Activated CD4-positive, alpha-beta T cell treated with anti-CD3 and anti-CD28 coated beads for 36 hours (primary cell): ENCODE measurements around the gene SPIN1. TPM values are rescaled to one million over a fixed set of nuclear protein-coding genes. Genes with fewer than 3 reads are reported as not detected.

Experiments
- ATAC-seq: fragments of 200-7000 bp; cut with Tn5 transposase; one replicate; pipeline ENCODE4 v1.10.0; 2021; ENCODE audit warnings: mild to moderate bottlenecking, moderate library complexity
- CTCF ChIA-PET: fragments of 350-600 bp; sonication (Branson Sonifier 250); formaldehyde crosslinking; loops from one replicate; lab custom pipeline; 2021; ENCODE audit warnings: antibody characterized with exemption; lab: Charles Lee
- POLR2A ChIA-PET: fragments of 350-600 bp; sonication (Branson Sonifier 250); formaldehyde crosslinking; loops from one replicate; lab custom pipeline; 2021; ENCODE audit warnings: antibody characterized with exemption, inconsistent platforms; lab: Charles Lee
- DNase-seq: peaks from one replicate; pipeline ENCODE4 v3.0.0-alpha.2; 2020
- H3K27ac Mint-ChIP-seq: one replicate; pipeline ENCODE4 v1.8.0; 2021; ENCODE audit warnings: mixed read lengths
- H3K27me3 Mint-ChIP-seq: one replicate; pipeline ENCODE4 v1.8.0; 2021; ENCODE audit warnings: mixed read lengths
- H3K36me3 Mint-ChIP-seq: one replicate; pipeline ENCODE4 v1.8.0; 2021; ENCODE audit warnings: low read depth, mixed read lengths
- H3K4me1 Mint-ChIP-seq: one replicate; pipeline ENCODE4 v1.8.0; 2021; ENCODE audit warnings: mixed read lengths
- H3K4me3 Mint-ChIP-seq: one replicate; pipeline ENCODE4 v1.8.0; 2021; ENCODE audit warnings: mild to moderate bottlenecking, moderate library complexity, mixed read lengths
- H3K9me3 Mint-ChIP-seq: one replicate; pipeline ENCODE4 v1.8.0; 2021; ENCODE audit warnings: low read depth, mixed read lengths
- intact Hi-C, 2 experiments: fragments of 100-400 bp; cut with DNase I in 1 of 2; cut with micrococcal nuclease in 1 of 2; formaldehyde crosslinking; loops; one replicate each; pipeline versions ENCODE4 v1.14.2 to v1.15.1; 2022 to 2024; cut with DNase I, micrococcal nuclease
- total RNA-seq, 2 experiments: library from RNA; stranded (reverse); gene quantifications; one replicate each; pipeline ENCODE4 v1.2.3, GENCODE V29; 2021

SPIN1 gene
- total RNA-seq, 2 experiments from 2014 or later = 17.9 to 22.1 TPM

- H3K9me3 Mint-ChIP-seq = no peaks in the 10 kb centered on the region
- H3K27me3 Mint-ChIP-seq = no peaks in the 10 kb centered on the region
- H3K4me1 Mint-ChIP-seq = peaks cover 12% of the 10 kb centered on the region
- no peak for ATAC-seq
- no peak for DNase-seq
- intact Hi-C loops = no loop called here
- H3K36me3 Mint-ChIP-seq = peaks cover 28% of the 10 kb centered on the region
- no peak overlapping the region for H3K4me3 Mint-ChIP-seq
- ChIA-PET POLR2A (no interaction called here), CTCF (no interaction called here)
- no peak overlapping the region for H3K27ac Mint-ChIP-seq
Measured at GRCh38 chr9:88464851-88465250, 76.6 kb downstream of the SPIN1 start.

GRCh38 chr9:88468226-88468625, 80.0 kb downstream of the SPIN1 start:
- no peaks in the 10 kb centered on the region for H3K9me3 Mint-ChIP-seq
- intact Hi-C loops = no loop called here
- H3K27ac Mint-ChIP-seq = no peak overlapping the region
- POLR2A ChIA-PET = no interaction called here
- CTCF ChIA-PET = interaction anchor here (0.6 kb wide), 1 partner anchor 129 kb away, joined by 5 read pairs; no protein-coding TSS in a partner anchor
- no peaks in the 10 kb centered on the region for H3K27me3 Mint-ChIP-seq
- no peak overlapping the region for H3K4me3 Mint-ChIP-seq
- no peak for ATAC-seq
- no peaks in the 10 kb centered on the region for H3K4me1 Mint-ChIP-seq
- peaks cover 34% of the 10 kb centered on the region for H3K36me3 Mint-ChIP-seq
- no peak for DNase-seq

- CTCF ChIA-PET = no interaction called here
- H3K4me3 Mint-ChIP-seq = no peak overlapping the region
- DNase-seq (peak; percentile 18), ATAC-seq (peak; percentile 62)
- no peaks in the 10 kb centered on the region for H3K9me3 Mint-ChIP-seq
- intact Hi-C loops = loop anchor here (1.0 to 10.0 kb wide), 15 partner anchors 16 to 1104 kb away; partner anchors contain the start of genes CDK20 (in 1 of the 2) and SPIN1 (in 1 of the 2)
- POLR2A ChIA-PET = interaction anchor here (1.0 kb wide), 1 partner anchor 86 kb away, joined by 3 read pairs; no protein-coding TSS in a partner anchor
- no peaks in the 10 kb centered on the region for H3K27me3 Mint-ChIP-seq
- peaks cover 20% of the 10 kb centered on the region for H3K4me1 Mint-ChIP-seq
- H3K27ac Mint-ChIP-seq = peak overlapping the region; percentile 51
- H3K36me3 Mint-ChIP-seq = peaks cover 19% of the 10 kb centered on the region
Measured at GRCh38 chr9:88476491-88477271, 88.4 kb downstream of the SPIN1 start.

GRCh38 chr9:88477300-88477751, 89.1 kb downstream of the SPIN1 start:
- intact Hi-C loops = loop anchor here (1.0 to 10.0 kb wide), 15 partner anchors 17 to 1105 kb away; partner anchors contain the start of genes CDK20 (in 1 of the 2) and SPIN1 (in 1 of the 2)
- H3K4me3 Mint-ChIP-seq = no peak overlapping the region
- H3K27me3 Mint-ChIP-seq = no peaks in the 10 kb centered on the region
- ATAC-seq (peak; percentile 87), DNase-seq (peak; percentile 9)
- peaks cover 20% of the 10 kb centered on the region for H3K4me1 Mint-ChIP-seq
- ChIA-PET CTCF (no interaction called here), POLR2A (interaction anchor here (1.0 kb wide), 1 partner anchor 86 kb away, joined by 3 read pairs; no protein-coding TSS in a partner anchor)
- peaks cover 19% of the 10 kb centered on the region for H3K36me3 Mint-ChIP-seq
- H3K9me3 Mint-ChIP-seq = no peaks in the 10 kb centered on the region
- H3K27ac Mint-ChIP-seq = peak overlapping the region; percentile 51

GRCh38 chr9:88478246-88478645, 90.0 kb downstream of the SPIN1 start:
- no peak for ATAC-seq
- Mint-ChIP-seq H3K27ac (no peak overlapping the region), H3K36me3 (peaks cover 19% of the 10 kb centered on the region), H3K27me3 (no peaks in the 10 kb centered on the region), H3K4me1 (peaks cover 20% of the 10 kb centered on the region), H3K4me3 (no peak overlapping the region), H3K9me3 (no peaks in the 10 kb centered on the region)
- no peak for DNase-seq
- CTCF ChIA-PET = no interaction called here
- POLR2A ChIA-PET = no interaction called here
- intact Hi-C loops = loop anchor here (5.0 to 10.0 kb wide), 6 partner anchors 176 to 1106 kb away; no protein-coding TSS in a partner anchor

GRCh38 chr9:88481933-88482332, 93.7 kb downstream of the SPIN1 start:
- Mint-ChIP-seq H3K27ac (no peak overlapping the region), H3K36me3 (peaks cover 3% of the 10 kb centered on the region), H3K9me3 (no peaks in the 10 kb centered on the region), H3K4me3 (no peak overlapping the region), H3K27me3 (no peaks in the 10 kb centered on the region), H3K4me1 (peaks cover 12% of the 10 kb centered on the region)
- DNase-seq = no peak
- intact Hi-C loops = no loop called here
- POLR2A ChIA-PET = no interaction called here
- no peak for ATAC-seq
- CTCF ChIA-PET = no interaction called here

GRCh38 chr9:88488166-88488565, 99.9 kb downstream of the SPIN1 start:
- Mint-ChIP-seq H3K4me1 (no peaks in the 10 kb centered on the region), H3K27ac (no peak overlapping the region), H3K27me3 (no peaks in the 10 kb centered on the region), H3K9me3 (no peaks in the 10 kb centered on the region), H3K4me3 (no peak overlapping the region), H3K36me3 (no peaks in the 10 kb centered on the region)
- intact Hi-C loops = no loop called here
- DNase-seq (no peak), ATAC-seq (no peak)
- ChIA-PET POLR2A (no interaction called here), CTCF (no interaction called here)

GRCh38 chr9:88494983-88495721, 106.9 kb downstream of the SPIN1 start:
- POLR2A ChIA-PET = no interaction called here
- Mint-ChIP-seq H3K27ac (no peak overlapping the region), H3K9me3 (no peaks in the 10 kb centered on the region), H3K27me3 (no peaks in the 10 kb centered on the region), H3K36me3 (no peaks in the 10 kb centered on the region), H3K4me3 (no peak overlapping the region), H3K4me1 (no peaks in the 10 kb centered on the region)
- CTCF ChIA-PET = interaction anchor here (0.7 to 1.0 kb wide), 2 partner anchors 66 to 97 kb away, joined by 3 read pairs; no protein-coding TSS in a partner anchor
- intact Hi-C loops = no loop called here
- no peak for DNase-seq
- no peak for ATAC-seq

- POLR2A ChIA-PET = no interaction called here
- CTCF ChIA-PET = no interaction called here
- no peak overlapping the region for H3K4me3 Mint-ChIP-seq
- intact Hi-C loops = no loop called here
- H3K27me3 Mint-ChIP-seq = no peaks in the 10 kb centered on the region
- no peaks in the 10 kb centered on the region for H3K9me3 Mint-ChIP-seq
- H3K36me3 Mint-ChIP-seq = no peaks in the 10 kb centered on the region
- no peaks in the 10 kb centered on the region for H3K4me1 Mint-ChIP-seq
- no peak overlapping the region for H3K27ac Mint-ChIP-seq
- ATAC-seq (no peak), DNase-seq (no peak)
Measured at GRCh38 chr9:88497224-88497623, 109.0 kb downstream of the SPIN1 start.

GRCh38 chr9:88498880-88499279, 110.6 kb downstream of the SPIN1 start:
- Mint-ChIP-seq H3K4me3 (no peak overlapping the region), H3K27ac (no peak overlapping the region), H3K36me3 (no peaks in the 10 kb centered on the region), H3K27me3 (no peaks in the 10 kb centered on the region), H3K9me3 (no peaks in the 10 kb centered on the region), H3K4me1 (no peaks in the 10 kb centered on the region)
- ChIA-PET POLR2A (interaction anchor here (0.6 kb wide), 1 partner anchor 726 kb away, joined by 3 read pairs; no protein-coding TSS in a partner anchor), CTCF (interaction anchor here (1.5 kb wide), 1 partner anchor 15 kb away, joined by 5 read pairs; no protein-coding TSS in a partner anchor)
- no peak for ATAC-seq
- no peak for DNase-seq
- intact Hi-C loops = no loop called here

GRCh38 chr9:88501086-88501485, 112.8 kb downstream of the SPIN1 start:
- no peak overlapping the region for H3K4me3 Mint-ChIP-seq
- no peaks in the 10 kb centered on the region for H3K4me1 Mint-ChIP-seq
- H3K27ac Mint-ChIP-seq = no peak overlapping the region

More at GRCh38 chr9:88501086-88501485, 112.8 kb downstream of the SPIN1 start:
- ChIA-PET CTCF (no interaction called here), POLR2A (no interaction called here)
- intact Hi-C loops = no loop called here
- no peak for ATAC-seq
- Mint-ChIP-seq H3K27me3 (peaks cover 6% of the 10 kb centered on the region), H3K36me3 (no peaks in the 10 kb centered on the region), H3K9me3 (no peaks in the 10 kb centered on the region)
- DNase-seq = no peak
